Measurements from ENCODE around the gene ARAP3. TPM values are rescaled to one million over a fixed set of nuclear protein-coding genes. Genes with fewer than 3 reads are reported as not detected.

Gene ARAP3
- total and polyA plus RNA-seq, 2 experiments from 2014 or later, result 18.4 to 33.2 TPM

DNA sequence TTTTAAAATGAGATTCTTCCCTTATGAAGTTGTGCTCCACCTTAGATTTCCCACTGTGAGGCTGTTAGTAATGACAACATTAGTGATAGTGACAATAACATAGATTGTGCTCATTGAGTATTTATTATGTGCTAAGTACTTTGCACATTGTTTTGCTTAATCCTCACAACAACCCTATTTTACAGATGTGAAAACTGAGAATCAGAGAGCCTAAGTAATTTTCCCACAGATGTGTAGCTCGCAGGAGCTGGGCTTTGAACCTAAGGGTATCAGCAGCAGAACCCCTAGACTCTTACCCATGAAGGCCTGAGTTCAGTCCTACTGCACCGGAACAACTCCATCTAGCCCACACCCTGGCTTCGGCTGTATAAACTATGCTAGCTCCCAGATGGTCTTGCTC, 15.6 kb upstream of the ARAP3 start:
- no peak for TF ChIP-seq EZH2 (IDR thresholded peaks at IDR 0.05; ENCODE audit: low read depth, unreplicated experiment)
- TF ChIP-seq, protein P1, sequence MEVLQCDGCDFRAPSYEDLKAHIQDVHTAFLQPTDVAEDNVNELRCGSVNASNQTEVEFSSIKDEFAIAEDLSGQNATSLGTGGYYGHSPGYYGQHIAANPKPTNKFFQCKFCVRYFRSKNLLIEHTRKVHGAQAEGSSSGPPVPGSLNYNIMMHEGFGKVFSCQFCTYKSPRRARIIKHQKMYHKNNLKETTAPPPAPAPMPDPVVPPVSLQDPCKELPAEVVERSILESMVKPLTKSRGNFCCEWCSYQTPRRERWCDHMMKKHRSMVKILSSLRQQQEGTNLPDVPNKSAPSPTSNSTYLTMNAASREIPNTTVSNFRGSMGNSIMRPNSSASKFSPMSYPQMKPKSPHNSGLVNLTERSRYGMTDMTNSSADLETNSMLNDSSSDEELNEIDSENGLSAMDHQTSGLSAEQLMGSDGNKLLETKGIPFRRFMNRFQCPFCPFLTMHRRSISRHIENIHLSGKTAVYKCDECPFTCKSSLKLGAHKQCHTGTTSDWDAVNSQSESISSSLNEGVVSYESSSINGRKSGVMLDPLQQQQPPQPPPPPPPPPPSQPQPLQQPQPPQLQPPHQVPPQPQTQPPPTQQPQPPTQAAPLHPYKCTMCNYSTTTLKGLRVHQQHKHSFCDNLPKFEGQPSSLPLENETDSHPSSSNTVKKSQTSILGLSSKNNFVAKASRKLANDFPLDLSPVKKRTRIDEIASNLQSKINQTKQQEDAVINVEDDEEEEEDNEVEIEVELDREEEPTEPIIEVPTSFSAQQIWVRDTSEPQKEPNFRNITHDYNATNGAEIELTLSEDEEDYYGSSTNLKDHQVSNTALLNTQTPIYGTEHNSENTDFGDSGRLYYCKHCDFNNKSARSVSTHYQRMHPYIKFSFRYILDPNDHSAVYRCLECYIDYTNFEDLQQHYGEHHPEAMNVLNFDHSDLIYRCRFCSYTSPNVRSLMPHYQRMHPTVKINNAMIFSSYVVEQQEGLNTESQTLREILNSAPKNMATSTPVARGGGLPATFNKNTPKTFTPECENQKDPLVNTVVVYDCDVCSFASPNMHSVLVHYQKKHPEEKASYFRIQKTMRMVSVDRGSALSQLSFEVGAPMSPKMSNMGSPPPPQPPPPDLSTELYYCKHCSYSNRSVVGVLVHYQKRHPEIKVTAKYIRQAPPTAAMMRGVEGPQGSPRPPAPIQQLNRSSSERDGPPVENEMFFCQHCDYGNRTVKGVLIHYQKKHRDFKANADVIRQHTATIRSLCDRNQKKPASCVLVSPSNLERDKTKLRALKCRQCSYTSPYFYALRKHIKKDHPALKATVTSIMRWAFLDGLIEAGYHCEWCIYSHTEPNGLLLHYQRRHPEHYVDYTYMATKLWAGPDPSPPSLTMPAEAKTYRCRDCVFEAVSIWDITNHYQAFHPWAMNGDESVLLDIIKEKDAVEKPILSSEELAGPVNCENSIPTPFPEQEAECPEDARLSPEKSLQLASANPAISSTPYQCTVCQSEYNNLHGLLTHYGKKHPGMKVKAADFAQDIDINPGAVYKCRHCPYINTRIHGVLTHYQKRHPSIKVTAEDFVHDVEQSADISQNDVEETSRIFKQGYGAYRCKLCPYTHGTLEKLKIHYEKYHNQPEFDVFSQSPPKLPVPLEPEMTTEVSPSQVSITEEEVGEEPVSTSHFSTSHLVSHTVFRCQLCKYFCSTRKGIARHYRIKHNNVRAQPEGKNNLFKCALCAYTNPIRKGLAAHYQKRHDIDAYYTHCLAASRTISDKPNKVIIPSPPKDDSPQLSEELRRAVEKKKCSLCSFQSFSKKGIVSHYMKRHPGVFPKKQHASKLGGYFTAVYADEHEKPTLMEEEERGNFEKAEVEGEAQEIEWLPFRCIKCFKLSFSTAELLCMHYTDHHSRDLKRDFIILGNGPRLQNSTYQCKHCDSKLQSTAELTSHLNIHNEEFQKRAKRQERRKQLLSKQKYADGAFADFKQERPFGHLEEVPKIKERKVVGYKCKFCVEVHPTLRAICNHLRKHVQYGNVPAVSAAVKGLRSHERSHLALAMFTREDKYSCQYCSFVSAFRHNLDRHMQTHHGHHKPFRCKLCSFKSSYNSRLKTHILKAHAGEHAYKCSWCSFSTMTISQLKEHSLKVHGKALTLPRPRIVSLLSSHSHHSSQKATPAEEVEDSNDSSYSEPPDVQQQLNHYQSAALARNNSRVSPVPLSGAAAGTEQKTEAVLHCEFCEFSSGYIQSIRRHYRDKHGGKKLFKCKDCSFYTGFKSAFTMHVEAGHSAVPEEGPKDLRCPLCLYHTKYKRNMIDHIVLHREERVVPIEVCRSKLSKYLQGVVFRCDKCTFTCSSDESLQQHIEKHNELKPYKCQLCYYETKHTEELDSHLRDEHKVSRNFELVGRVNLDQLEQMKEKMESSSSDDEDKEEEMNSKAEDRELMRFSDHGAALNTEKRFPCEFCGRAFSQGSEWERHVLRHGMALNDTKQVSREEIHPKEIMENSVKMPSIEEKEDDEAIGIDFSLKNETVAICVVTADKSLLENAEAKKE (CRISPR knock-in tag; IDR thresholded peaks at IDR 0.05), result no peak
- Histone ChIP-seq H3K27ac (ENCODE audit: low read depth) (no peak overlapping the region), H3K4me2 (no peak overlapping the region), H3F3A (replicated peaks; ENCODE audit: low read depth) (peaks cover 5% of the 10 kb centered on the region; the same call in 1 of the 2 replicates), H3K4me1 (ENCODE audit: insufficient read depth) (peaks cover 28% of the 10 kb centered on the region), H3K9me2 (ENCODE audit: insufficient read depth) (no peaks in the 10 kb centered on the region), H2AFZ (no peak overlapping the region), H3K27me3 (ENCODE audit: insufficient read depth) (peaks cover 25% of the 10 kb centered on the region), H4K20me1 (replicated peaks; ENCODE audit: insufficient read depth) (no peaks in the 10 kb centered on the region), H3K79me2 (replicated peaks; ENCODE audit: insufficient read depth) (no peaks in the 10 kb centered on the region), H3K36me3 (ENCODE audit: insufficient read depth) (no peaks in the 10 kb centered on the region; the same call in 1 of the 2 replicates), H3K4me3 (no peak overlapping the region)
- H3K36me3 Mint-ChIP-seq (ENCODE audit: low read depth), result no peaks in the 10 kb centered on the region
- H3K9me3 Mint-ChIP-seq, result no peaks in the 10 kb centered on the region
- H3K4me1 Mint-ChIP-seq, result peaks cover 45% of the 10 kb centered on the region
- ATAC-seq (no peak), DNase-seq (ENCODE audit: low spot score) (no peak)
- peaks cover 21% of the 10 kb centered on the region for H3K27me3 Mint-ChIP-seq (ENCODE audit: insufficient read depth, low read depth, poor library complexity)
- no peak overlapping the region for H3K27ac Mint-ChIP-seq
- H3K4me3 Mint-ChIP-seq, result no peak overlapping the region

DNA sequence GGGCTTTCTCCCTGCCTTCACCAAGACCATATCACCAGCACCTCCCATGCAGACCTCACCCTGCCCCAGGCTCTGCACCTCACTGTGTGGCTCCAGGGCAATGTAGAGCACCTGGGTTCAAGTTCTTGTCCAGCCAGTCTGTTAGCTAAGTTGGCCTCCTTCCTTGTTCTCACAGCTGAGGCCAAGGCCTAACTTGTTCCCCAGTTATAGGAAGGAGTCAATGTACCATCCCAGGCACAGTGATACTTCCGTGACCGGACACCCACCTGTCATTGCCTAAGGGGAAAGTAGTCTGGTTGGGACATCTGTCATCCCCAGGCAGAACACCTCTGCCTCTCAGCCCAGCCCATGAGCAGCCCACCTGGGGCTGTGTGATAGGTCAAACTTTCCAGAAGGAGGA, 14.4 kb upstream of the ARAP3 start:
- no peaks in the 10 kb centered on the region for H3K79me2 ChIP-seq (replicated peaks; ENCODE audit: insufficient read depth)
- H3K4me3 Mint-ChIP-seq, result no peak overlapping the region
- H3K4me2 ChIP-seq, result no peak overlapping the region
- H4K20me1 ChIP-seq (replicated peaks; ENCODE audit: insufficient read depth), result no peaks in the 10 kb centered on the region
- no peak overlapping the region for H2AFZ ChIP-seq
- H3K9me3 Mint-ChIP-seq, result no peaks in the 10 kb centered on the region
- no peak overlapping the region for H3K27ac Mint-ChIP-seq
- ATAC-seq, result no peak
- no peak for DNase-seq (ENCODE audit: low spot score)
- no peaks in the 10 kb centered on the region; the same call in 1 of the 2 replicates for H3K36me3 ChIP-seq (ENCODE audit: insufficient read depth)
- H3K27me3 Mint-ChIP-seq (ENCODE audit: insufficient read depth, low read depth, poor library complexity), result peaks cover 20% of the 10 kb centered on the region
- peaks cover 42% of the 10 kb centered on the region for H3K4me1 Mint-ChIP-seq
- no peak overlapping the region for H3K27ac ChIP-seq (ENCODE audit: low read depth)
- H3K27me3 ChIP-seq (ENCODE audit: insufficient read depth), result peaks cover 15% of the 10 kb centered on the region
- H3F3A ChIP-seq (replicated peaks; ENCODE audit: low read depth), result 0 out of 2 replicates have a peak, but pooled peaks cover 3% of the 10 kb centered on the region
- H3K4me3 ChIP-seq, result no peak overlapping the region
- H3K4me1 ChIP-seq (ENCODE audit: insufficient read depth), result peaks cover 28% of the 10 kb centered on the region
- no peaks in the 10 kb centered on the region for H3K9me2 ChIP-seq (ENCODE audit: insufficient read depth)
- no peaks in the 10 kb centered on the region for H3K36me3 Mint-ChIP-seq (ENCODE audit: low read depth)
- no peak for TF ChIP-seq NANOG (IDR thresholded peaks at IDR 0.05; ENCODE audit: borderline replicate concordance)
- TF ChIP-seq EZH2 (IDR thresholded peaks at IDR 0.05; ENCODE audit: low read depth, unreplicated experiment), result no peak
- TF ChIP-seq, protein P2, sequence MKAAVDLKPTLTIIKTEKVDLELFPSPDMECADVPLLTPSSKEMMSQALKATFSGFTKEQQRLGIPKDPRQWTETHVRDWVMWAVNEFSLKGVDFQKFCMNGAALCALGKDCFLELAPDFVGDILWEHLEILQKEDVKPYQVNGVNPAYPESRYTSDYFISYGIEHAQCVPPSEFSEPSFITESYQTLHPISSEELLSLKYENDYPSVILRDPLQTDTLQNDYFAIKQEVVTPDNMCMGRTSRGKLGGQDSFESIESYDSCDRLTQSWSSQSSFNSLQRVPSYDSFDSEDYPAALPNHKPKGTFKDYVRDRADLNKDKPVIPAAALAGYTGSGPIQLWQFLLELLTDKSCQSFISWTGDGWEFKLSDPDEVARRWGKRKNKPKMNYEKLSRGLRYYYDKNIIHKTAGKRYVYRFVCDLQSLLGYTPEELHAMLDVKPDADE (IDR thresholded peaks at IDR 0.05), result no peak
- no peak for TF ChIP-seq CREB1 (CRISPR knock-in tag; IDR thresholded peaks at IDR 0.05; ENCODE audit: low read depth)
- no peak for TF ChIP-seq EZH2phosphoT487 (IDR thresholded peaks at IDR 0.05; ENCODE audit: unreplicated experiment)
- no peak for TF ChIP-seq POLR2AphosphoS5 (IDR thresholded peaks at IDR 0.05; ENCODE audit: low read depth)
- TF ChIP-seq ZNF114 (CRISPR knock-in tag; IDR thresholded peaks at IDR 0.05), result no peak
